ENCODE results near the gene DLG1. TPM values are rescaled to one million over a fixed set of nuclear protein-coding genes. Genes with fewer than 3 reads are reported as not detected.

DLG1 gene
- total RNA-seq, 1 donor from 2014 or later = 138 TPM

DNA sequence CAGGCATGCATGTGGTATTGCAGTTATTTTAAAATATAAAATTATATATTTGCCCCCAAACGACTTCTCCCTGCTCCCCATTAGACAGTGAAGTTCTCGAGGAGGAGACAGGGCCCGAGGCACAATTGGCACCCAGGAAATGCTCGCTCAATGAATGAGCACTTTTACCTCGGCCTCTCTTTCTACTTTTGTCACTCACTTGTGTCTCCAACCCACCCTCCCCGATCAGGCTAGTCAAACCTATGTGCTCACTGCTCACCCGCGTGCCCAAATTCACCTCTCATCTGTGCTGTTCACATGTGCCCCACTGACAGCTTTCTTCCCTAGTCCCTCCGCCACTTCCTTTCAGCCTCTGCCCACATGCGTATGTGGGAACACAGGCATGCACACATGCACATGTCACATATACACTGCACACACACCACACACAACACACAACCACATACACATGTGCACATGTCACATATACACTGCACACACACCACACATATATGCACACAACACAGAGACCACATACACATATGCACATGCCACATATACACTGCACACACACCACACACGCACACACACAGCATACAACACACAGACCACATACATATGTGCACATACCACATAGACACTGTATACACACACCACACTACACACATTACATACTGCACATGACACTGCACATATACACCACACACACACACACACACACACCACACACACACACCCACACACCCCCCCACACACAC, 46.3 kb upstream of the DLG1 start:
- peaks cover 6% of the 10 kb centered on the region for H3K27me3 Mint-ChIP-seq (ENCODE audit: insufficient read depth, low read depth)
- no peak overlapping the region for H3K4me3 ChIP-seq
- no peaks in the 10 kb centered on the region for H3K36me3 ChIP-seq
- H3K27ac Mint-ChIP-seq = no peak overlapping the region
- no peaks in the 10 kb centered on the region for H3K9me3 Mint-ChIP-seq
- no peaks in the 10 kb centered on the region for H3F3A ChIP-seq (ENCODE audit: low read depth)
- H3K4me2 ChIP-seq = no peak overlapping the region
- peaks cover 17% of the 10 kb centered on the region for H3K4me1 Mint-ChIP-seq
- H3K27ac ChIP-seq = no peak overlapping the region
- H2AFZ ChIP-seq (replicated peaks) = no peak overlapping the region
- H3K27me3 ChIP-seq = no peaks in the 10 kb centered on the region
- H3K4me1 ChIP-seq = peaks cover 13% of the 10 kb centered on the region
- H3K9ac ChIP-seq = no peak overlapping the region
- no peaks in the 10 kb centered on the region for H3K9me3 ChIP-seq (ENCODE audit: low read depth)
- DNase-seq (ENCODE audit: low spot score) = no peak
- H3K36me3 Mint-ChIP-seq = no peaks in the 10 kb centered on the region
- no peaks in the 10 kb centered on the region for H3K79me2 ChIP-seq (ENCODE audit: low read depth)
- H3K4me3 Mint-ChIP-seq = no peak overlapping the region
- TF ChIP-seq, protein P1, sequence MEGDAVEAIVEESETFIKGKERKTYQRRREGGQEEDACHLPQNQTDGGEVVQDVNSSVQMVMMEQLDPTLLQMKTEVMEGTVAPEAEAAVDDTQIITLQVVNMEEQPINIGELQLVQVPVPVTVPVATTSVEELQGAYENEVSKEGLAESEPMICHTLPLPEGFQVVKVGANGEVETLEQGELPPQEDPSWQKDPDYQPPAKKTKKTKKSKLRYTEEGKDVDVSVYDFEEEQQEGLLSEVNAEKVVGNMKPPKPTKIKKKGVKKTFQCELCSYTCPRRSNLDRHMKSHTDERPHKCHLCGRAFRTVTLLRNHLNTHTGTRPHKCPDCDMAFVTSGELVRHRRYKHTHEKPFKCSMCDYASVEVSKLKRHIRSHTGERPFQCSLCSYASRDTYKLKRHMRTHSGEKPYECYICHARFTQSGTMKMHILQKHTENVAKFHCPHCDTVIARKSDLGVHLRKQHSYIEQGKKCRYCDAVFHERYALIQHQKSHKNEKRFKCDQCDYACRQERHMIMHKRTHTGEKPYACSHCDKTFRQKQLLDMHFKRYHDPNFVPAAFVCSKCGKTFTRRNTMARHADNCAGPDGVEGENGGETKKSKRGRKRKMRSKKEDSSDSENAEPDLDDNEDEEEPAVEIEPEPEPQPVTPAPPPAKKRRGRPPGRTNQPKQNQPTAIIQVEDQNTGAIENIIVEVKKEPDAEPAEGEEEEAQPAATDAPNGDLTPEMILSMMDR (IDR thresholded peaks at IDR 0.05) = no peak
- TF ChIP-seq EZH2 (IDR thresholded peaks at IDR 0.05) = no peak
- no peak for TF ChIP-seq EZH2phosphoT487 (IDR thresholded peaks at IDR 0.05)
- no peaks in the 10 kb centered on the region for H4K20me1 ChIP-seq (ENCODE audit: low read depth)

DNA sequence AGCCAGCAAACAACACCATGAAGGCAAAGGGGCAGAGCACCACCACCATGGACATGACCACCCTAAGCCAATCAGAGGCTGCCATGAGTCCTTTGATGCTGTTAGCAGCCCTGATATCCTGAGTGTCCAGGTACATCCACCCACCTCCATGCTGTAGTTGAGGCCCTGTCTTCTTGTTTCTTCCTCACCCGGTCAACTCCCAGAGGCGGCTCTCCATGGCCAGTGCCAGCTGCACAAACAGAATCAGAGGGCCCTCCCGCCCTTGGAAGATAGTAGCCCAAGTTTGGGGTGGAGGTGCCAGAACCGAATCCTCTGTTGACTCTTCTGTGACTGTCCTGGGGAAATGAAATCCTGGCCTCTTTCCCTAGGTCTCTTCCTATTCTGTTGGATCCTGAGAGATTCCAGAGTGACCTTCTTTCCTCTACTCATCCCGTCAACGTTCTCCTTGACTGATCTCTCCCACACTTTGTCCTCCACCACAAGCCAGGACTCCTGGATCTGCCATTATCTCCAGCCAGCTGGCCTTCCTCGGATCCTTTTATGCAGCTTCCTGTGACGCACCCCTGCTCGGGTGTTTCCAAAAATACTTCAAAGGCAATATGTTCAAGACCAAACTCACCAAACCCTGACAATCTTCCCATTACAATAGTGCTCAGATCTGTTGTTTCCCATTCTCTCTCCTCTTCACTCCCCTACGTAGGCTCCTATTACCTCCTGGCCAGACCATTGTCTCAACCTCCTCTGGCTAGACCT, 45.4 kb upstream of the DLG1 start:
- Histone ChIP-seq H3K4me2 (no peak overlapping the region), H4K20me1 (ENCODE audit: low read depth) (no peaks in the 10 kb centered on the region), H3K4me3 (no peak overlapping the region), H3K36me3 (no peaks in the 10 kb centered on the region), H3K79me2 (ENCODE audit: low read depth) (no peaks in the 10 kb centered on the region), H3K27me3 (no peaks in the 10 kb centered on the region), H3K4me1 (peaks cover 11% of the 10 kb centered on the region), H3K9me3 (ENCODE audit: low read depth) (no peaks in the 10 kb centered on the region), H3F3A (ENCODE audit: low read depth) (no peaks in the 10 kb centered on the region), H3K9ac (no peak overlapping the region), H3K27ac (no peak overlapping the region), H2AFZ (replicated peaks) (no peak overlapping the region)
- H3K4me3 Mint-ChIP-seq = no peak overlapping the region
- no peak for DNase-seq (ENCODE audit: low spot score)
- peaks cover 16% of the 10 kb centered on the region for H3K4me1 Mint-ChIP-seq
- no peaks in the 10 kb centered on the region for H3K36me3 Mint-ChIP-seq
- no peak overlapping the region for H3K27ac Mint-ChIP-seq
- H3K9me3 Mint-ChIP-seq = no peaks in the 10 kb centered on the region
- peaks cover 6% of the 10 kb centered on the region for H3K27me3 Mint-ChIP-seq (ENCODE audit: insufficient read depth, low read depth)
- TF ChIP-seq EZH2phosphoT487 (IDR thresholded peaks at IDR 0.05) = no peak
- TF ChIP-seq, protein P1 (IDR thresholded peaks at IDR 0.05) = no peak
- no peak for TF ChIP-seq EZH2 (IDR thresholded peaks at IDR 0.05)

DNA sequence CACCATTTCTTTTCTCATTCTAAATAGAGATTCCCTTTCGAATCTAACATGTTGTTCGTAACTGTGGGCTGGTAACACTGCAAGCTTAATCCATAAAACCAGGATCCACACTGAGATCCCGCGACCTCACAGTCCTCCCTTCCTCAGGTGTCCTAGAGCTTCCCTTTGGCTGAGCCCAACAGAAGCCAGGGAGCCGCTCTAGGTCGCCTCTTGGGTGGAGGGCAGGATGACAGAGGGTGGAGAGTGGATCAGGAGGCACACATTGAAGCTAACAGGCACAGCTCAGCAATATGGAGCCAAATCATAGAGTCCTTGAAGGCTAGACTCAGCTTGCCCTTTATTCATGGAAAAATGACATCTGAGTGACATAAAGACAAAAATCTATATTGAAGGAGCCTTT, 44.7 kb upstream of the DLG1 start:
- H3K9me3 ChIP-seq (ENCODE audit: low read depth) = no peaks in the 10 kb centered on the region
- no peak overlapping the region for H3K4me3 ChIP-seq
- H3K9ac ChIP-seq = no peak overlapping the region
- no peaks in the 10 kb centered on the region for H3K9me3 Mint-ChIP-seq
- H4K20me1 ChIP-seq (ENCODE audit: low read depth) = no peaks in the 10 kb centered on the region
- peaks cover 11% of the 10 kb centered on the region for H3K4me1 ChIP-seq
- TF ChIP-seq EZH2phosphoT487 (IDR thresholded peaks at IDR 0.05) (no peak), EZH2 (IDR thresholded peaks at IDR 0.05) (no peak)
- TF ChIP-seq, protein P1 (IDR thresholded peaks at IDR 0.05) = no peak
- H3K79me2 ChIP-seq (ENCODE audit: low read depth) = no peaks in the 10 kb centered on the region
- peaks cover 6% of the 10 kb centered on the region for H3K27me3 Mint-ChIP-seq (ENCODE audit: insufficient read depth, low read depth)
- H3K36me3 Mint-ChIP-seq = no peaks in the 10 kb centered on the region
- H3K4me3 Mint-ChIP-seq = no peak overlapping the region
- no peak overlapping the region for H2AFZ ChIP-seq (replicated peaks)
- H3K27me3 ChIP-seq = no peaks in the 10 kb centered on the region
- no peak overlapping the region for H3K27ac Mint-ChIP-seq
- no peak overlapping the region for H3K27ac ChIP-seq
- no peak for DNase-seq (ENCODE audit: low spot score)
- H3F3A ChIP-seq (ENCODE audit: low read depth) = no peaks in the 10 kb centered on the region
- peaks cover 16% of the 10 kb centered on the region for H3K4me1 Mint-ChIP-seq
- no peaks in the 10 kb centered on the region for H3K36me3 ChIP-seq
- no peak overlapping the region for H3K4me2 ChIP-seq

Data from neural progenitor cell (in vitro differentiated cells).